ENCODE results near the gene C1GALT1. TPM values are rescaled to one million over a fixed set of nuclear protein-coding genes. Genes with fewer than 3 reads are reported as not detected.

Gene C1GALT1
- total RNA-seq, 6 donors from 2014 or later: 11.5 to 75.9 (median 34.7) TPM

- peaks cover 0 to 5% (median 1%) of the 10 kb centered on the region in 4 donors for H3K4me1 ChIP-seq
- TF ChIP-seq CTCF (IDR thresholded peaks at IDR 0.05) (no peak), POLR2A (IDR thresholded peaks at IDR 0.05) (no peak), EP300 (IDR thresholded peaks at IDR 0.05) (no peak), POLR2AphosphoS5 (IDR thresholded peaks at IDR 0.05) (no peak)
- no peak for DNase-seq
- no peaks in the 10 kb centered on the region for H3K36me3 ChIP-seq
- H3K4me3 ChIP-seq: no peak overlapping the region
- peak in 1 of 2 donors; percentile 44 for ATAC-seq (ENCODE audit: low FRiP score in 2 of 2)
- H3K27me3 ChIP-seq: no peaks in the 10 kb centered on the region
- H3K27ac ChIP-seq: no peak overlapping the region
- peaks cover 0 to 6% (median 0%) of the 10 kb centered on the region in 4 donors for H3K9me3 ChIP-seq
These were observed 24.5 kb upstream of the C1GALT1 start for GRCh38 chr7:7157887-7158271.

- DNase-seq: no peak
- peaks cover 0 to 5% (median 1%) of the 10 kb centered on the region in 4 donors for H3K4me1 ChIP-seq
- no peaks in the 10 kb centered on the region for H3K27me3 ChIP-seq
- H3K4me3 ChIP-seq: no peak overlapping the region
- H3K27ac ChIP-seq: no peak overlapping the region
- peaks cover 0 to 3% (median 0%) of the 10 kb centered on the region in 4 donors for H3K9me3 ChIP-seq
- no peak for ATAC-seq (ENCODE audit: low FRiP score in 2 of 2)
- no peaks in the 10 kb centered on the region for H3K36me3 ChIP-seq
- no peak for TF ChIP-seq CTCF (IDR thresholded peaks at IDR 0.05)
- TF ChIP-seq POLR2AphosphoS5 (IDR thresholded peaks at IDR 0.05): no peak
- TF ChIP-seq POLR2A (IDR thresholded peaks at IDR 0.05): no peak
- TF ChIP-seq EP300 (IDR thresholded peaks at IDR 0.05): no peak
- 45 to 49% methylated on average over 6 of the region's 6 CpGs for WGBS, 2 donors
These were observed 23.2 kb upstream of the C1GALT1 start for GRCh38 chr7:7159063-7159658.

- H3K9me3 ChIP-seq: no peaks in the 10 kb centered on the region
- no peak overlapping the region for H3K27ac ChIP-seq
- 87 to 98% methylated on average over 2 of the region's 2 CpGs for WGBS, 2 donors
- no peaks in the 10 kb centered on the region for H3K36me3 ChIP-seq
- TF ChIP-seq CTCF (IDR thresholded peaks at IDR 0.05): no peak
- TF ChIP-seq POLR2AphosphoS5 (IDR thresholded peaks at IDR 0.05): no peak
- no peak for TF ChIP-seq POLR2A (IDR thresholded peaks at IDR 0.05)
- no peak for TF ChIP-seq EP300 (IDR thresholded peaks at IDR 0.05)
- no peaks in the 10 kb centered on the region for H3K27me3 ChIP-seq
- H3K4me3 ChIP-seq: no peak overlapping the region
- ATAC-seq (ENCODE audit: low FRiP score in 2 of 2) (no peak), DNase-seq (no peak)
- H3K4me1 ChIP-seq: no peaks in the 10 kb centered on the region
These were observed 17.8 kb upstream of the C1GALT1 start for GRCh38 chr7:7164591-7164990.

GRCh38 chr7:7165372-7165771, 17.0 kb upstream of the C1GALT1 start:
- no peaks in the 10 kb centered on the region for H3K4me1 ChIP-seq
- no peak for TF ChIP-seq POLR2A (IDR thresholded peaks at IDR 0.05)
- TF ChIP-seq POLR2AphosphoS5 (IDR thresholded peaks at IDR 0.05): no peak
- TF ChIP-seq EP300 (IDR thresholded peaks at IDR 0.05): no peak
- TF ChIP-seq CTCF (IDR thresholded peaks at IDR 0.05): no peak
- no peaks in the 10 kb centered on the region for H3K36me3 ChIP-seq
- H3K27me3 ChIP-seq: no peaks in the 10 kb centered on the region
- no peak overlapping the region for H3K27ac ChIP-seq
- no peak for ATAC-seq (ENCODE audit: low FRiP score in 2 of 2)
- DNase-seq: no peak
- WGBS, 2 donors: 87 to 89% methylated on average over 3 of the region's 3 CpGs
- H3K4me3 ChIP-seq: no peak overlapping the region
- no peaks in the 10 kb centered on the region for H3K9me3 ChIP-seq

GRCh38 chr7:7166318-7166717, 16.0 kb upstream of the C1GALT1 start:
- Histone ChIP-seq H3K36me3 (no peaks in the 10 kb centered on the region), H3K27me3 (no peaks in the 10 kb centered on the region), H3K4me3 (no peak overlapping the region), H3K4me1 (no peaks in the 10 kb centered on the region), H3K27ac (no peak overlapping the region), H3K9me3 (peaks cover 0 to 3% (median 0%) of the 10 kb centered on the region in 4 donors)
- WGBS, 2 donors: 78 to 84% methylated on average over 3 of the region's 3 CpGs
- DNase-seq (no peak), ATAC-seq (ENCODE audit: low FRiP score in 2 of 2) (no peak)
- TF ChIP-seq CTCF (IDR thresholded peaks at IDR 0.05): no peak
- TF ChIP-seq POLR2A (IDR thresholded peaks at IDR 0.05): no peak
- TF ChIP-seq POLR2AphosphoS5 (IDR thresholded peaks at IDR 0.05): no peak
- no peak for TF ChIP-seq EP300 (IDR thresholded peaks at IDR 0.05)

Measured in upper lobe of left lung (tissue), 6 donors.